Lower lobe of right lung (tissue), 2 donors: ENCODE measurements around the gene PYROXD2. TPM values are rescaled to one million over a fixed set of nuclear protein-coding genes. Genes with fewer than 3 reads are reported as not detected.

Experiments used
- ATAC-seq, 2 donors: fragments of 200-7000 bp; cut with Tn5 transposase; one replicate each; pipeline ENCODE4 v1.9.1; 2020 to 2022; ENCODE audit warnings: mild to moderate bottlenecking in 2 of 2, moderate library complexity in 2 of 2
- DNase-seq: peaks from one replicate; pipeline ENCODE4 v3.0.0-alpha.2; 2020
- H3K27ac ChIP-seq: fragments of 200-600 bp; one replicate; pipeline ENCODE4 v1.8.0; 2022
- H3K27me3 ChIP-seq: fragments of 200-600 bp; one replicate; pipeline ENCODE4 v1.8.0; 2022; ENCODE audit warnings: low read depth
- H3K36me3 ChIP-seq: fragments of 200-600 bp; one replicate; pipeline ENCODE4 v1.8.0; 2022; ENCODE audit warnings: mild to moderate bottlenecking
- H3K4me1 ChIP-seq: fragments of 200-600 bp; one replicate; pipeline ENCODE4 v1.8.0; 2022
- H3K4me3 ChIP-seq: fragments of 200-600 bp; one replicate; pipeline ENCODE4 v1.8.0; 2022; ENCODE audit warnings: mild to moderate bottlenecking
- H3K9me3 ChIP-seq: fragments of 200-600 bp; one replicate; pipeline ENCODE4 v1.8.0; 2022
- CTCF ChIP-seq: fragments of 200-600 bp; IDR thresholded peaks from one replicate; pipeline ENCODE4 v1.8.0; 2022; ENCODE audit warnings: antibody characterized with exemption, mild to moderate bottlenecking
- intact Hi-C: fragments of 100-400 bp; cut with DNase I; formaldehyde crosslinking; loops from one replicate; pipeline ENCODE4 v1.11.0; 2022
- total RNA-seq: library from RNA; stranded (reverse); fragmentation: NEBNext Ultra II Directional; extraction: Animal tissue kit (Norgen Biotek cat#: 25700); gene quantifications from one replicate; pipeline ENCODE4 v1.2.1, GENCODE V29; 2021
- donor health status: DM: no; HTN: yes; CAD: no; lungs with severe emphysema.

The PYROXD2 gene
- total RNA-seq, 1 donor from 2014 or later: 17.8 TPM

- no peaks in the 10 kb centered on the region for H3K36me3 ChIP-seq
- intact Hi-C loops: no loop called here
- no peak overlapping the region for H3K4me3 ChIP-seq
- DNase-seq (no peak), ATAC-seq (peak in 1 of 2 donors; percentile 48)
- H3K9me3 ChIP-seq: no peaks in the 10 kb centered on the region
- no peaks in the 10 kb centered on the region for H3K4me1 ChIP-seq
- H3K27me3 ChIP-seq: no peaks in the 10 kb centered on the region
- no peak overlapping the region for H3K27ac ChIP-seq
- TF ChIP-seq CTCF: no peak
These were observed 49.4 kb downstream of the PYROXD2 start for GRCh38 chr10:98365406-98366061.

GRCh38 chr10:98364432-98365102 lies 50.4 kb downstream of the PYROXD2 start:
- Histone ChIP-seq H3K27me3 (no peaks in the 10 kb centered on the region), H3K27ac (no peak overlapping the region)

GRCh38 chr10:98363220-98363619 lies 51.8 kb downstream of the PYROXD2 start:
- no peak overlapping the region for H3K27ac ChIP-seq
- DNase-seq: no peak
- H3K4me3 ChIP-seq: no peak overlapping the region

More at GRCh38 chr10:98364432-98365102, 50.4 kb downstream of the PYROXD2 start:
- DNase-seq (no peak), ATAC-seq (no peak)
- intact Hi-C loops: no loop called here
- H3K36me3 ChIP-seq: no peaks in the 10 kb centered on the region
- TF ChIP-seq CTCF: no peak
- no peaks in the 10 kb centered on the region for H3K4me1 ChIP-seq
- H3K4me3 ChIP-seq: no peak overlapping the region
- H3K9me3 ChIP-seq: no peaks in the 10 kb centered on the region

GRCh38 chr10:98361131-98362025 lies 53.6 kb downstream of the PYROXD2 start:
- Histone ChIP-seq H3K36me3 (no peaks in the 10 kb centered on the region), H3K27me3 (no peaks in the 10 kb centered on the region), H3K9me3 (no peaks in the 10 kb centered on the region), H3K27ac (peak overlapping the region; percentile 31), H3K4me3 (no peak overlapping the region), H3K4me1 (no peaks in the 10 kb centered on the region)
- ATAC-seq (peak; percentile 86 to 87), DNase-seq (peak; percentile 75)
- intact Hi-C loops: no loop called here
- no peak for TF ChIP-seq CTCF

More at GRCh38 chr10:98363220-98363619, 51.8 kb downstream of the PYROXD2 start:
- intact Hi-C loops: no loop called here
- no peaks in the 10 kb centered on the region for H3K27me3 ChIP-seq
- TF ChIP-seq CTCF: no peak
- H3K4me1 ChIP-seq: no peaks in the 10 kb centered on the region
- ATAC-seq: peak; percentile 69 to 84
- H3K9me3 ChIP-seq: no peaks in the 10 kb centered on the region
- no peaks in the 10 kb centered on the region for H3K36me3 ChIP-seq

GRCh38 chr10:98357194-98357822 lies 57.7 kb downstream of the PYROXD2 start:
- no peak for ATAC-seq

More at GRCh38 chr10:98357194-98357822, 57.7 kb downstream of the PYROXD2 start:
- Histone ChIP-seq H3K9me3 (no peaks in the 10 kb centered on the region), H3K36me3 (no peaks in the 10 kb centered on the region), H3K4me3 (no peak overlapping the region), H3K27me3 (no peaks in the 10 kb centered on the region), H3K4me1 (no peaks in the 10 kb centered on the region), H3K27ac (no peak overlapping the region)
- TF ChIP-seq CTCF: no peak
- intact Hi-C loops: no loop called here
- DNase-seq: no peak
